Glomerular visceral epithelial cell (primary cell): Measurements from ENCODE around the gene TRAF3IP1.
A peak's percentile ranks its signal among the peaks of the same experiment; 100 is the strongest.
"Not testable (repeated sequence)": the region's sequence is repeated elsewhere in the genome, so short reads cannot be mapped to it uniquely, and the experiment has no call there.

Experiments
- DNase-seq: peaks from one replicate; pipeline ENCODE4 v3.0.0-alpha.2; 2016; ENCODE audit errors: extremely low spot score

The TRAF3IP1 gene

GRCh38 chr2:238320246-238320647 is at the start of gene TRAF3IP1:
TSS of gene TRAF3IP1 (plus strand) at chr2:238320518. CDS start at chr2:238320663, 145 bp downstream.
- DNase-seq: peak; percentile 95

GRCh38 chr2:238270606-238271005 is 49.7 kb upstream of the TRAF3IP1 start:
- no peak for DNase-seq

GRCh38 chr2:238271061-238271554 is 49.2 kb upstream of the TRAF3IP1 start:
- DNase-seq: no peak

- not testable (repeated sequence) for DNase-seq
Measured at GRCh38 chr2:238271686-238272085, 48.6 kb upstream of the TRAF3IP1 start.

- no peak for DNase-seq
Measured at GRCh38 chr2:238272156-238272555, 48.2 kb upstream of the TRAF3IP1 start.

- not testable (repeated sequence) for DNase-seq
Measured at GRCh38 chr2:238273433-238273832, 46.9 kb upstream of the TRAF3IP1 start.

- DNase-seq: no peak
Measured at GRCh38 chr2:238274152-238274865, 46.0 kb upstream of the TRAF3IP1 start.

GRCh38 chr2:238277695-238278094 is 42.6 kb upstream of the TRAF3IP1 start:
- DNase-seq: no peak

GRCh38 chr2:238278626-238279323 is 41.5 kb upstream of the TRAF3IP1 start:
- peak; percentile 33 for DNase-seq

GRCh38 chr2:238279324-238279682 is 41.0 kb upstream of the TRAF3IP1 start:
- DNase-seq: no peak

GRCh38 chr2:238280083-238280825 is 40.1 kb upstream of the TRAF3IP1 start:
- DNase-seq: no peak

- DNase-seq: no peak
Measured at GRCh38 chr2:238281826-238282480, 38.4 kb upstream of the TRAF3IP1 start.

- DNase-seq: no peak
Measured at GRCh38 chr2:238282861-238283738, 37.2 kb upstream of the TRAF3IP1 start.

- no peak for DNase-seq
Measured at GRCh38 chr2:238284802-238285515, 35.4 kb upstream of the TRAF3IP1 start.

- peak; percentile 90 for DNase-seq
Measured at GRCh38 chr2:238285653-238286082, 34.6 kb upstream of the TRAF3IP1 start.

GRCh38 chr2:238286095-238286494 is 34.2 kb upstream of the TRAF3IP1 start:
- DNase-seq: no peak

- peak; percentile 85 for DNase-seq
Measured at GRCh38 chr2:238286551-238286950, 33.8 kb upstream of the TRAF3IP1 start.

- DNase-seq: peak; percentile 24
Measured at GRCh38 chr2:238286987-238287736, 33.2 kb upstream of the TRAF3IP1 start.
